Measurements from ENCODE around the gene ZNF512. TPM values are rescaled to one million over a fixed set of nuclear protein-coding genes. Genes with fewer than 3 reads are reported as not detected.

Gene ZNF512
- total RNA-seq, 1 experiment from 2014 or later, result 34.2 TPM

- TF ChIP-seq NFYB (CRISPR knock-in tag; conservative IDR thresholded peaks at IDR 0.05; ENCODE audit: low read depth) (0 out of 2 replicates have a peak, but pooled peaks have one; percentile 18), FOXP4 (CRISPR knock-in tag; IDR thresholded peaks at IDR 0.05) (peak; percentile 36; the same call in 1 of the 2 replicates)
Measured at GRCh38 chr2:27663285-27664153, 80.7 kb downstream of the ZNF512 start, which contains the start of the genes SLC4A1AP and SUPT7L (continued).

- Mint-ChIP-seq H3K27me3 (ENCODE audit: low read depth) (no peaks in the 10 kb centered on the region), H3K4me3 (peak overlapping the region; percentile 99), H3K9me3 (no peaks in the 10 kb centered on the region), H3K27ac (peak overlapping the region; percentile 53; the same call in 1 of the 2 replicates), H3K36me3 (peaks cover 46% of the 10 kb centered on the region), H3K4me1 (peaks cover 17% of the 10 kb centered on the region)
- TF ChIP-seq MYBL2 (CRISPR knock-in tag; IDR thresholded peaks at IDR 0.05) (peak; percentile 9; the same call in 1 of the 2 replicates), ZNF425 (CRISPR knock-in tag; conservative IDR thresholded peaks at IDR 0.05) (no peak), ZNF317 (CRISPR knock-in tag; IDR thresholded peaks at IDR 0.05; ENCODE audit: borderline replicate concordance, low read depth) (no peak), NR3C1 (CRISPR knock-in tag; conservative IDR thresholded peaks at IDR 0.05; ENCODE audit: low read depth) (no peak)
- POLR2A ChIA-PET, result no interaction called here
- CTCF ChIA-PET, result interaction anchor here (1.3 to 1.4 kb wide), 2 partner anchors 19 to 40 kb away, joined by 8 to 17 read pairs; no protein-coding TSS in a partner anchor
- DNase-seq (ENCODE audit: low spot score) (no peak), ATAC-seq (peak; percentile 40)
Measured at GRCh38 chr2:27664154-27664574, 81.3 kb downstream of the ZNF512 start.

GRCh38 chr2:27664622-27665363 lies 82.0 kb downstream of the ZNF512 start:
- DNase-seq (ENCODE audit: low spot score), result no peak
- POLR2A ChIA-PET, result no interaction called here
- H3K27ac Mint-ChIP-seq, result peak overlapping the region; percentile 53; the same call in 1 of the 2 replicates
- no peaks in the 10 kb centered on the region for H3K27me3 Mint-ChIP-seq (ENCODE audit: low read depth)
- CTCF ChIA-PET, result no interaction called here
- H3K4me3 Mint-ChIP-seq, result peak overlapping the region; percentile 99
- peaks cover 17% of the 10 kb centered on the region for H3K4me1 Mint-ChIP-seq
- no peaks in the 10 kb centered on the region for H3K9me3 Mint-ChIP-seq
- TF ChIP-seq ZBTB21 (CRISPR knock-in tag; IDR thresholded peaks at IDR 0.05; ENCODE audit: borderline replicate concordance), result no peak
- no peak for TF ChIP-seq USF1 (CRISPR knock-in tag; IDR thresholded peaks at IDR 0.05)
- TF ChIP-seq RELA (CRISPR knock-in tag; IDR thresholded peaks at IDR 0.05; ENCODE audit: borderline replicate concordance), result no peak
- no peak for TF ChIP-seq NR3C1 (CRISPR knock-in tag; conservative IDR thresholded peaks at IDR 0.05; ENCODE audit: low read depth)
- no peak for TF ChIP-seq ATF1 (CRISPR knock-in tag; IDR thresholded peaks at IDR 0.05)
- TF ChIP-seq ELF4 (CRISPR knock-in tag; IDR thresholded peaks at IDR 0.05; ENCODE audit: low read depth), result no peak
- no peak for TF ChIP-seq GABPB1 (CRISPR knock-in tag; IDR thresholded peaks at IDR 0.05)
- no peak for TF ChIP-seq SP1 (CRISPR knock-in tag; conservative IDR thresholded peaks at IDR 0.05)
- no peak for TF ChIP-seq JAZF1 (CRISPR knock-in tag; IDR thresholded peaks at IDR 0.05)
- TF ChIP-seq SOX15 (CRISPR knock-in tag; IDR thresholded peaks at IDR 0.05), result no peak
- no peak for TF ChIP-seq USF2 (CRISPR knock-in tag; IDR thresholded peaks at IDR 0.05)
- TF ChIP-seq PREB (CRISPR knock-in tag; IDR thresholded peaks at IDR 0.05; ENCODE audit: borderline replicate concordance), result no peak
- TF ChIP-seq ZNF512 (CRISPR knock-in tag; IDR thresholded peaks at IDR 0.05; ENCODE audit: borderline replicate concordance), result no peak
- TF ChIP-seq CDX4 (CRISPR knock-in tag; IDR thresholded peaks at IDR 0.05; ENCODE audit: borderline replicate concordance), result no peak
- no peak for TF ChIP-seq ATF3 (CRISPR knock-in tag; conservative IDR thresholded peaks at IDR 0.05)
- peaks cover 42% of the 10 kb centered on the region for H3K36me3 Mint-ChIP-seq
- ATAC-seq, result no peak

All from WTC11 (cell line).